ENCODE measurements around the gene VPS51. TPM values are rescaled to one million over a fixed set of nuclear protein-coding genes. Genes with fewer than 3 reads are reported as not detected.

The VPS51 gene
- total RNA-seq, 2 experiments from 2014 or later = 103 TPM

DNA sequence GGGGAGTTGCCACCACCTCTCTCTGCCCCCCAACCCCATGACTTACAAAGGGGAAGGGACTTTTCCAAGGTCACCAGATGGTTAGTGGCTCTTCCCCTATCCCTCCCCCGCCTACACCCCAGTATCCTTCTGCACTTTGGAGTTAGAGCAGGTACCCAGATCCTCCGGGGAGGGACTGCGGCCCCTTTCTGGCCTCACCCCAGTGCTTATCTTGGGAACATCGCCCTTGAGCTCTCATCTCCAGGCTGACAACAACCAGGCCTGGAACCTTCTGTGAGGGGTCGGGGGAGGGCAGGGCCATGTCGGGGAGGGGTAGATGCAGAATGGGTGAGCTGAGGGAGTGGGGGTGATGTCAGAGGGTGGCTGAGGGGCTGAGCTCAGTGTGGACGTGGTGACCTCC, 30.2 kb upstream of the VPS51 start:
- intact Hi-C loops (cut with micrococcal nuclease) = no loop called here
- no peaks in the 10 kb centered on the region for H3K9me3 Mint-ChIP-seq
- no peaks in the 10 kb centered on the region for H3K27me3 Mint-ChIP-seq
- no peak for ATAC-seq
- POLR2A ChIA-PET = interaction anchor here (2.0 kb wide), 1 partner anchor 12 kb away, joined by 6 read pairs; no protein-coding TSS in a partner anchor
- peaks cover 4% of the 10 kb centered on the region for H3K4me1 Mint-ChIP-seq (ENCODE audit: low read depth)
- DNase-seq = no peak
- CTCF ChIA-PET = no interaction called here
- TF ChIP-seq, protein P1, sequence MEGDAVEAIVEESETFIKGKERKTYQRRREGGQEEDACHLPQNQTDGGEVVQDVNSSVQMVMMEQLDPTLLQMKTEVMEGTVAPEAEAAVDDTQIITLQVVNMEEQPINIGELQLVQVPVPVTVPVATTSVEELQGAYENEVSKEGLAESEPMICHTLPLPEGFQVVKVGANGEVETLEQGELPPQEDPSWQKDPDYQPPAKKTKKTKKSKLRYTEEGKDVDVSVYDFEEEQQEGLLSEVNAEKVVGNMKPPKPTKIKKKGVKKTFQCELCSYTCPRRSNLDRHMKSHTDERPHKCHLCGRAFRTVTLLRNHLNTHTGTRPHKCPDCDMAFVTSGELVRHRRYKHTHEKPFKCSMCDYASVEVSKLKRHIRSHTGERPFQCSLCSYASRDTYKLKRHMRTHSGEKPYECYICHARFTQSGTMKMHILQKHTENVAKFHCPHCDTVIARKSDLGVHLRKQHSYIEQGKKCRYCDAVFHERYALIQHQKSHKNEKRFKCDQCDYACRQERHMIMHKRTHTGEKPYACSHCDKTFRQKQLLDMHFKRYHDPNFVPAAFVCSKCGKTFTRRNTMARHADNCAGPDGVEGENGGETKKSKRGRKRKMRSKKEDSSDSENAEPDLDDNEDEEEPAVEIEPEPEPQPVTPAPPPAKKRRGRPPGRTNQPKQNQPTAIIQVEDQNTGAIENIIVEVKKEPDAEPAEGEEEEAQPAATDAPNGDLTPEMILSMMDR (IDR thresholded peaks at IDR 0.05) = no peak
- no peak overlapping the region for H3K4me3 Mint-ChIP-seq
- no peaks in the 10 kb centered on the region for H3K36me3 Mint-ChIP-seq (ENCODE audit: low read depth)
- H3K27ac Mint-ChIP-seq = no peak overlapping the region

DNA sequence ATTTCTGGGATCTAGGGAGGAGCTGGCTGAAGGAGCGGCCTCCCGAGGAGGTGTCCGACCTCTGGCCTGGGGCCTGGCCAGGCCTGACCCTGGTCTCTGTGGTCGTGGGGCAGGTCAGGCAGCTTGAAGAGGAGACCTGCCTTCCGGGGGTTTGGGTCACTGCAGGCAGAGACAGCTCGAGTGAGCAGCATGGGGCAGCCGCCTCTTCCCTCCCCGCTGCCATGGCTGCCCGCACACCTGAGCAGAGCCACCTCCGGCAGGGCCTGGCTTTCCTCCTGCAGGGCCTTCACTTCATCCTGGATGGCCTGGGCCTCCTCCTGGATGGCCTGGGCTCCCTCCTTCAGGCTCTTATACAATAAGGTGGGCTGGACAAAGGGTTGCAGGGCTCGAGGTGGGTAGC, 29.7 kb upstream of the VPS51 start:
- Mint-ChIP-seq H3K4me1 (ENCODE audit: low read depth) (peaks cover 2% of the 10 kb centered on the region), H3K27ac (no peak overlapping the region), H3K4me3 (no peak overlapping the region), H3K9me3 (no peaks in the 10 kb centered on the region), H3K27me3 (no peaks in the 10 kb centered on the region), H3K36me3 (ENCODE audit: low read depth) (no peaks in the 10 kb centered on the region)
- intact Hi-C loops (cut with micrococcal nuclease) = no loop called here
- ChIA-PET CTCF (no interaction called here), POLR2A (interaction anchor here (2.0 kb wide), 1 partner anchor 12 kb away, joined by 6 read pairs; no protein-coding TSS in a partner anchor)
- TF ChIP-seq, protein P1 (IDR thresholded peaks at IDR 0.05) = no peak
- DNase-seq = no peak
- no peak for ATAC-seq

DNA sequence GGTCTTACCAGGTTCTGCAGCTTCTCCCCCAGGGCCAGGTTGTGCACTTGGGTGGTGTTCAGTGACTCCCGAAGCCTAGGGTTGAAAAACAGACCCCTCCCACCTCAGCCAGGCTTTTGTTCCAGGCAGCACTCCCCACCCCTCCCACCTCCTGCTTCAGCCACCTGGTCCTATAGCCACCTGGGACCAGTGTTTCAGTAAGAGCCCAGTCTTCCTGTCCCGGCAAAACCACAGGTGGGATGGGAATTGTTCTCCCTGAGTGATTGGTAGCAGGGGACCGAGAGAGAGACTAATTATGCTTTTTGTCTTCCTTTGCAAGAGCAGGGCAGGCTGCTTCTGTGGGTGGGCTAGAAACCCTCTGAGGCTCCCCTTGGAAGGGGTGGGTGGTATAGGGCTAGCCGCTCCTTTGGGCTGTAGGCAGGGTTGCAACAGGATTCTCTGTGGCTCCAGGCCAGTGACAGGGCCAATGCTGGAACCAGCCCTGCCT, 29.2 kb upstream of the VPS51 start:
- no peaks in the 10 kb centered on the region for H3K27me3 Mint-ChIP-seq
- POLR2A ChIA-PET = interaction anchor here (2.0 kb wide), 1 partner anchor 11 kb away, joined by 6 read pairs; no protein-coding TSS in a partner anchor
- ATAC-seq = no peak
- H3K4me1 Mint-ChIP-seq (ENCODE audit: low read depth) = peaks cover 2% of the 10 kb centered on the region
- H3K9me3 Mint-ChIP-seq = no peaks in the 10 kb centered on the region
- CTCF ChIA-PET = no interaction called here
- TF ChIP-seq, protein P1 (IDR thresholded peaks at IDR 0.05) = no peak
- intact Hi-C loops (cut with micrococcal nuclease) = no loop called here
- H3K27ac Mint-ChIP-seq = no peak overlapping the region
- no peak for DNase-seq
- no peaks in the 10 kb centered on the region for H3K36me3 Mint-ChIP-seq (ENCODE audit: low read depth)
- H3K4me3 Mint-ChIP-seq = no peak overlapping the region

DNA sequence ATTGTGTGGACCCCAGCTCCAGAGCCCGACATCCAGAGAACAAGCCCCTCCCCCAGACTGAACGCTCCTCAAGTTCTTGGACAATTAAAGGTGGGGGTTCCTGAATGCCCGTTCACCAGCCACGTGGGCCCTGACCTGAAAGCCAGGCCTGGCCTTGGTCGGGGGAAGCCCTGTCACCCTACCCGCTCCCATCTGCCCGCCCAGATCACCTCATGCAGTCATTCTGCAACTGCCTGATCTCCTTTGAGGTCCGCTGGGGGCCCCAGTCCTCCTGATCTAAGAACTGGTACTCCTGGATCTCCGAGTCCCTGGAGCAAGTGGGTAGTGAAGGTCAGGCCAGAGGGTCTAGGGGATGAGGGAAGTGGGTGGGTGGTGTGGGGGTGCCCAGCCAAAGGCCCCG, 28.6 kb upstream of the VPS51 start:
- CTCF ChIA-PET = no interaction called here
- no peak overlapping the region for H3K27ac Mint-ChIP-seq
- DNase-seq (no peak), ATAC-seq (no peak)
- intact Hi-C loops (cut with micrococcal nuclease) = no loop called here
- H3K36me3 Mint-ChIP-seq (ENCODE audit: low read depth) = no peaks in the 10 kb centered on the region
- TF ChIP-seq, protein P1 (IDR thresholded peaks at IDR 0.05) = no peak
- H3K4me3 Mint-ChIP-seq = no peak overlapping the region
- H3K9me3 Mint-ChIP-seq = no peaks in the 10 kb centered on the region
- no peaks in the 10 kb centered on the region for H3K27me3 Mint-ChIP-seq
- POLR2A ChIA-PET = no interaction called here
- H3K4me1 Mint-ChIP-seq (ENCODE audit: low read depth) = peaks cover 2% of the 10 kb centered on the region

DNA sequence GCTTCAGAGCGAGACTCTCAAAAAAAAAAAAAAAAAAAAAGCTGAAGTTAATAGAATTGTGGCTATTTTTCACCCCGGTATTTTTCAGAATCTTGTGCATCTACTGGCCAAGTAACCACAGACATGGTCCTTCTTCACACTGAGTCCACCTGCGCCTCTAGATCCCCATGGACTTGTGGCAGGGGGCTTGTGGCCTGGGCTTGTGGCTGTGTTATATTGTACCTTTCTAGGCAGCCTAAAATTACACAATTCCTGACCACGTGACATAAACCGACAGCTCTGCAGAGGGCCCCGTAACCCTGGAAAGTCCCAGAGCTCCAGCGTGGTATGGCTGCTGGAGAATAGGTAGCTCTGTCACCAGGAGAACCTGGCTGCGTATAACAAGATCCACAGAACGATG, 26.8 kb upstream of the VPS51 start:
- Mint-ChIP-seq H3K4me3 (no peak overlapping the region), H3K4me1 (ENCODE audit: low read depth) (peaks cover 2% of the 10 kb centered on the region), H3K9me3 (no peaks in the 10 kb centered on the region), H3K27ac (no peak overlapping the region), H3K36me3 (ENCODE audit: low read depth) (no peaks in the 10 kb centered on the region), H3K27me3 (no peaks in the 10 kb centered on the region)
- ATAC-seq (no peak), DNase-seq (no peak)
- intact Hi-C loops (cut with micrococcal nuclease) = no loop called here
- TF ChIP-seq, protein P1 (IDR thresholded peaks at IDR 0.05) = no peak
- ChIA-PET CTCF (interaction anchor here (0.8 to 1.0 kb wide), 2 partner anchors 14 to 287 kb away, joined by 3 to 5 read pairs; no protein-coding TSS in a partner anchor), POLR2A (interaction anchor here (1.5 kb wide), 1 partner anchor 8 kb away, joined by 3 read pairs; no protein-coding TSS in a partner anchor)

Data from activated CD8-positive, alpha-beta T cell treated with anti-CD3 and anti-CD28 coated beads for 36 hours (primary cell).